Chondrocyte (in vitro differentiated cells): ENCODE results near the gene ABCD2. TPM values are rescaled to one million over a fixed set of nuclear protein-coding genes. Genes with fewer than 3 reads are reported as not detected.

ENCODE experiments used
- DNase-seq: peaks from one replicate; pipeline ENCODE4 v3.0.0; 2021; ENCODE audit warnings: mixed read lengths, low spot score
- H3K27ac Mint-ChIP-seq: one replicate; pipeline ENCODE4 v1.8.0; 2021; ENCODE audit warnings: mild to moderate bottlenecking, moderate library complexity, mixed read lengths; ENCODE audit not compliant: unreplicated experiment
- H3K27me3 Mint-ChIP-seq: 2 replicates; pipeline ENCODE4 v1.8.0; 2021; ENCODE audit warnings: low read depth, mixed read lengths
- H3K36me3 Mint-ChIP-seq: 2 replicates; pipeline ENCODE4 v1.8.0; 2021; ENCODE audit warnings: low read depth, mixed read lengths
- H3K4me1 Mint-ChIP-seq: 2 replicates; pipeline ENCODE4 v1.8.0; 2021; ENCODE audit warnings: low read depth, mild to moderate bottlenecking, mixed read lengths
- H3K4me3 Mint-ChIP-seq: one replicate; pipeline ENCODE4 v1.8.0; 2021; ENCODE audit warnings: mild to moderate bottlenecking, moderate library complexity, mixed read lengths; ENCODE audit not compliant: unreplicated experiment
- H3K9me3 Mint-ChIP-seq: 2 replicates; pipeline ENCODE4 v1.8.0; 2021; ENCODE audit warnings: low read depth, mixed read lengths
- long read RNA-seq: library from polyadenylated mRNA; stranded (forward); transcript quantifications from one replicate; pipeline ENCODE4 v2.0.0, GENCODE V29; 2021
- total RNA-seq: library from RNA; stranded (reverse); gene quantifications from 3 replicates; pipeline ENCODE4 v1.2.1, GENCODE V29; 2021
- TF ChIP-seq, protein P1 (sequence below): fragments of 200-600 bp; sonication (generic); IDR thresholded peaks from 2 replicates; pipeline ENCODE4 v1.5.0; 2021; ENCODE audit warnings: antibody characterized with exemption, mild to moderate bottlenecking, moderate library complexity

ABCD2 gene
- total RNA-seq = 0.07 TPM in 1 of 3 replicates, not detected in the others
- long read RNA-seq = 0 reads

DNA sequence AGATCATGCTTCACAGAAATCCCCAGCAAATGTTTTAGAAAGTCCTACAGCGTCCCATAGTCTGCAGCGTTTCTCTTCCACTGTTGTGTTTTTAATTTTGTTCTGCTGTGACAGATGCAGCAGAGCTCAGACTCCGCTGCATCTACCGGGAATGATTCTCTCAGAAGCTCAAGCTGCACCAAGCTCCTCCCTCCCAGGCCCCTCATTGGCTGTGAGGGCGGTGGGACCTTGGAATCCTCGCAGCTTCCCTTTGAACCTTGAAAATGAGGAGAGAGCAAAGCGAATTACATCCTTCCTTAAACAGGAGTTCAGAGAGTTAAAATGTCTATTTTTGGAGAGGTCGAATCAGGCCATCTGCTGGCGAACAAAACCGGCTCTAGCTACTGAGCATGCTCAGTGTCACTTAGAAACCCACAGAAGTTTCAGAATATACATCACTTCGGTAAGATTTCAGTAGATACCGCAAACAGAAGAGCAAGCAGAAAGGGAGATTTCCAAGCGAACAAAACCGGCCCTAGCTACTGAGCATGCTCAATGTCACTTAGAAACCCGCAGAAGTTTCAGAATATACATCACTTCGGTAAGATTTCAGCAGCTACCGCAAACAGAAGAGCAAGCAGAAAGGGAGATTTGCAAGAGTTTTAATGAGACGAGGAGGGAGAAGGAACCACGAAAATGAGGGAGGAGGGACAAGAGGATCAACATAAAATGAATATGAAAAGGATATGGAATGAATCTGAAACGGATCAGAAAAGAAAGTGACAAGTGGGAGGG lies at the start of gene ABCD2:
Gene ABCD2, minus strand, starts transcription at position 144 of the 774 bp plus-strand sequence. CDS start 188 bp downstream, outside the sequence.
- Mint-ChIP-seq H3K36me3 (no peaks in the 10 kb centered on the region), H3K27me3 (peaks cover 2% of the 10 kb centered on the region), H3K4me1 (peaks cover 4% of the 10 kb centered on the region), H3K9me3 (no peaks in the 10 kb centered on the region), H3K27ac (peak within 1 kb of the TSS; percentile 1), H3K4me3 (peak within 1 kb of the TSS; percentile 3)
- DNase-seq = no peak
- TF ChIP-seq, protein P1, sequence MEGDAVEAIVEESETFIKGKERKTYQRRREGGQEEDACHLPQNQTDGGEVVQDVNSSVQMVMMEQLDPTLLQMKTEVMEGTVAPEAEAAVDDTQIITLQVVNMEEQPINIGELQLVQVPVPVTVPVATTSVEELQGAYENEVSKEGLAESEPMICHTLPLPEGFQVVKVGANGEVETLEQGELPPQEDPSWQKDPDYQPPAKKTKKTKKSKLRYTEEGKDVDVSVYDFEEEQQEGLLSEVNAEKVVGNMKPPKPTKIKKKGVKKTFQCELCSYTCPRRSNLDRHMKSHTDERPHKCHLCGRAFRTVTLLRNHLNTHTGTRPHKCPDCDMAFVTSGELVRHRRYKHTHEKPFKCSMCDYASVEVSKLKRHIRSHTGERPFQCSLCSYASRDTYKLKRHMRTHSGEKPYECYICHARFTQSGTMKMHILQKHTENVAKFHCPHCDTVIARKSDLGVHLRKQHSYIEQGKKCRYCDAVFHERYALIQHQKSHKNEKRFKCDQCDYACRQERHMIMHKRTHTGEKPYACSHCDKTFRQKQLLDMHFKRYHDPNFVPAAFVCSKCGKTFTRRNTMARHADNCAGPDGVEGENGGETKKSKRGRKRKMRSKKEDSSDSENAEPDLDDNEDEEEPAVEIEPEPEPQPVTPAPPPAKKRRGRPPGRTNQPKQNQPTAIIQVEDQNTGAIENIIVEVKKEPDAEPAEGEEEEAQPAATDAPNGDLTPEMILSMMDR = peak; percentile 57

DNA sequence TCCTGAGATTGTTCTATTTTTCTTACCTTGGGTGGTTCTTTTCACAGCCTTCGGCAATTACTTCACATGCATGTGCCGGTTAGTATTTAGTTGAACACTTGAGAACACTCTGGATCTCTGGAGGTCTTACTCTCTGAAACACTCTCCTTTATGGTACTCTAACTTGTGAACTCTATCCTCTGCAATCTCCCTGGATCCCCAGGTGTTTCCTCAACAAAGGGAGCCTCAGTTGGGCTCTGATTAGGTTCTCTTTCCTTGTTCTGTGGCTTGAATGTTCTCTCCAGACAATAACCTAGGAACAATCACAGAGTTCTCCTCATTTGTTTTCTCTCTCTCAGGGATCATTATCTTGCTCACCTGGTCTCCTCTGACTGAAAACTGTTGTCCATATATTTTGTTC lies 40.5 kb upstream of the ABCD2 start:
- TF ChIP-seq, protein P1 = no peak
- H3K36me3 Mint-ChIP-seq = no peaks in the 10 kb centered on the region

DNA sequence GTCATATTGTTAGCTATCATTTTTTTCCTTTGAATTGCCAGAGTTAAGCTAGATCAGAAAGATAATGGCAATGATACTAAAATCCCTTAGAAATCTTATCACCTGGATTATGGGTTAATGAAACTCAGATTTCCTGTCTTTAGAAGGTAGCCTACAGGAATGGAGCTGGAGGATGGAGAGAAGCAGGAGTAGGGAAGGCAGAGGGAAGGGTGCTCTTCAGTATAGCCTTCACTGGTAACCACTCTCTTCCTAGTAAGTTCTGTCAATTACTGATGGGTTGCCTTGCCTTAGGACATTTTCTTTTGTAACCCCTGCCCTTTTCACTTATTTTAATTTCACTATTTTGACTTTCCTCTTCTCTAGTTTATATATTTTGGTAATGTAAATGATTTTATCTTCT lies 27.8 kb upstream of the ABCD2 start:
- TF ChIP-seq, protein P1 = no peak

More for the DNA sequence above, 40.5 kb upstream of the ABCD2 start:
- Mint-ChIP-seq H3K4me1 (no peaks in the 10 kb centered on the region), H3K27ac (no peak overlapping the region), H3K9me3 (peaks cover 9% of the 10 kb centered on the region), H3K27me3 (peaks cover 24% of the 10 kb centered on the region), H3K4me3 (no peak overlapping the region)
- DNase-seq = no peak

DNA sequence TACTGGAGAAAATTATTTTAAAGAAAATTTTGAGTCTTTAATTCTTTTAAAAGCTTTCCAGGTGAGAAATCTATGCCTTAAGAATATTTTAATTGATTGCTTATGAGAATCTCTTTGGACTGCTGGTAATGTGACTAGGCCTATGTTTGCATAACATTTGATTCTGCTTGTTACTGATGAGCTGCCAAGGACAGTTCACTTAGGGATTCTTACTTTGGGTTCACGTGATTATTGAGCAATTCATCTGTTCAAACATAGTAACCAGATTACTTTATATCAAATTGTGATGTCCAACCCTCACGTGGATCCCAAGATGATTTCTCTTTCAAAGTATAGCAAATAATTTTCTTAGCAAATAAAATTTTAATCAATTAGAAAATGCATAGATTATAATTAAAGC lies 27.4 kb upstream of the ABCD2 start:
- Mint-ChIP-seq H3K4me3 (no peak overlapping the region), H3K36me3 (no peaks in the 10 kb centered on the region), H3K4me1 (no peaks in the 10 kb centered on the region), H3K27me3 (peaks cover 19% of the 10 kb centered on the region), H3K9me3 (peaks cover 1% of the 10 kb centered on the region), H3K27ac (no peak overlapping the region)
- TF ChIP-seq, protein P1 = no peak
- no peak for DNase-seq

More for the DNA sequence above, 27.8 kb upstream of the ABCD2 start:
- Mint-ChIP-seq H3K4me3 (no peak overlapping the region), H3K27ac (no peak overlapping the region), H3K4me1 (no peaks in the 10 kb centered on the region), H3K27me3 (peaks cover 15% of the 10 kb centered on the region), H3K9me3 (peaks cover 4% of the 10 kb centered on the region), H3K36me3 (no peaks in the 10 kb centered on the region)
- no peak for DNase-seq

DNA sequence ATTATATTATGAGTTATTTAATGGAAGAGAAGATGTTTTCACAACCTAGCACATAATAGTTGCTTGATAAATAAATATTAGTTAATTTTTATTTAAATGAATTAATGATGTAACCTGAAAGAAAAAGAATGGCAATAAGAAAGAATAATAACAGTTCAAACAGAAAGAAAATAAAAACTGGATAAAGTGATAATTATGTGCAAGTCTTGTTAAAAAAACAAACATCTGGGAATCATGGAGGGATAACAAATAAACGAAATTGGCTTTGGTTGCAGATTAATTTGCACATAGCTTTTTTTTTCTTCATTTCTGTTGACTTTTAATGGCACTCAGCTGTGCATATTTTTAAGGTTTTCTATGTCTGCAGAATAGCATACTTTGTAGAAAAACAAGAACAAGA lies 23.4 kb upstream of the ABCD2 start:
- Mint-ChIP-seq H3K27me3 (peaks cover 29% of the 10 kb centered on the region), H3K9me3 (no peaks in the 10 kb centered on the region), H3K4me1 (no peaks in the 10 kb centered on the region), H3K36me3 (no peaks in the 10 kb centered on the region), H3K27ac (no peak overlapping the region), H3K4me3 (no peak overlapping the region)
- DNase-seq = no peak
- TF ChIP-seq, protein P1 = no peak
